K562 (cell line): ENCODE data around the gene SLC22A6. TPM values are rescaled to one million over a fixed set of nuclear protein-coding genes. Genes with fewer than 3 reads are reported as not detected.
A peak's percentile ranks its signal among the peaks of the same experiment; 100 is the strongest.

ENCODE experiments used
- ATAC-seq: fragments of 200-7000 bp; cut with Tn5 transposase; 3 replicates; pipeline ENCODE4 v1.9.1; 2020; ENCODE audit warnings: moderate library complexity
- BruUV-seq: library from RNA; stranded (reverse); fragments of 400-500 nt; replicated peaks from 2 replicates; lab custom pipeline; 2021; lab: Mats Ljungman, UMichigan
- CTCF ChIA-PET: fragments of 300-600 bp; formaldehyde crosslinking; extraction: SDS; loops from one replicate; lab custom pipeline; 2021; ENCODE audit warnings: low intra/inter-chr PET ratio; lab: Yijun Ruan, JAX
- POLR2A ChIA-PET: fragments of 300-600, 350-650 bp; sonication (Branson Sonifier 250); formaldehyde crosslinking; extraction: SDS; loops from one replicate; lab custom pipeline; 2021; ENCODE audit warnings: antibody characterized with exemption, inconsistent platforms; lab: Yijun Ruan, JAX
- DNase-seq, 4 experiments: peaks; one replicate each; pipeline versions ENCODE4 v3.0.0 to v3.0.0-alpha.2; 2011 to 2018; ENCODE audit warnings: low spot score in 3 of 4, mixed read lengths in 3 of 4; ENCODE audit errors: extremely low read depth in 1 of 4
- FAIRE-seq: peaks from 2 replicates; lab custom pipeline; 2011; peaks lifted over from hg19 to GRCh38; lab: Jason Lieb, UNC
- H2AFZ ChIP-seq: 2 replicates; pipeline ENCODE4 v1.6.0; 2011; ENCODE audit warnings: low read depth, low read length, control low read depth, inconsistent platforms
- H3K27ac ChIP-seq: fragments of 200-600 bp; 3 replicates; pipeline ENCODE4 v1.8.0; 2011; ENCODE audit warnings: low read depth, mild to moderate bottlenecking, control low read depth, inconsistent platforms, low read length, moderate library complexity, mixed read lengths; ENCODE audit errors: extremely low read depth
- H3K27me3 ChIP-seq, 2 experiments: fragments of 300-600 bp in 1 of 2; 2 replicates in 1 of 2; 3 replicates in 1 of 2; pipeline versions ENCODE4 v1.6.0 to v1.8.0; 2011; ENCODE audit warnings: inconsistent platforms in 2 of 2, low read length in 2 of 2, mild to moderate bottlenecking in 1 of 2, mixed read lengths in 1 of 2, moderate library complexity in 1 of 2; ENCODE audit not compliant: control insufficient read depth in 2 of 2, insufficient read depth in 2 of 2
- H3K36me3 ChIP-seq: fragments of 300-600 bp; 3 replicates; pipeline ENCODE4 v1.8.0; 2011; ENCODE audit warnings: mild to moderate bottlenecking, low read length, inconsistent platforms; ENCODE audit not compliant: control insufficient read depth, insufficient read depth
- H3K4me1 ChIP-seq, 2 experiments: fragments of 200-600 bp in 1 of 2; replicated peaks in 1 of 2; 2 replicates in 1 of 2; 3 replicates in 1 of 2; pipeline versions ENCODE4 v1.5.1 to v1.8.0; 2011; ENCODE audit warnings: inconsistent platforms in 2 of 2, low read length in 2 of 2, mild to moderate bottlenecking in 1 of 2, mixed read lengths in 1 of 2, moderate library complexity in 1 of 2; ENCODE audit not compliant: control insufficient read depth in 2 of 2, insufficient read depth in 2 of 2
- H3K4me2 ChIP-seq: 2 replicates; pipeline ENCODE4 v1.6.1; 2011; ENCODE audit warnings: low read length, control low read depth, inconsistent platforms, mixed read lengths; ENCODE audit not compliant: insufficient read depth
- H3K4me3 ChIP-seq: fragments of 200-600 bp; sonication (generic), shearing (Covaris generic); 2 replicates; pipeline ENCODE4 v1.5.1; 2016; ENCODE audit warnings: control low read depth, inconsistent platforms
- H3K79me2 ChIP-seq: fragments of 200-600 bp; 3 replicates; pipeline ENCODE4 v1.8.0; 2011; ENCODE audit warnings: low read length, inconsistent platforms; ENCODE audit not compliant: control insufficient read depth, insufficient read depth
- H3K9ac ChIP-seq, 2 experiments: 2 replicates each; pipeline versions ENCODE4 v1.6.0 to v1.6.1; 2011; ENCODE audit warnings: low read depth in 2 of 2, low read length in 2 of 2, control low read depth in 1 of 2, inconsistent platforms in 1 of 2, mild to moderate bottlenecking in 1 of 2, mixed read lengths in 1 of 2; ENCODE audit not compliant: insufficient read depth in 1 of 2
- H3K9me1 ChIP-seq: one replicate; pipeline ENCODE4 v1.6.0; 2011; ENCODE audit warnings: inconsistent platforms, mild to moderate bottlenecking, low read length, moderate library complexity; ENCODE audit not compliant: control insufficient read depth, insufficient read depth
- H3K9me3 ChIP-seq: replicated peaks from 2 replicates; pipeline ENCODE4 v1.5.1; 2011; ENCODE audit warnings: low read depth, low read length, inconsistent platforms; ENCODE audit not compliant: control insufficient read depth, insufficient read depth
- H4K20me1 ChIP-seq: replicated peaks from 2 replicates; pipeline ENCODE4 v1.6.1; 2011; ENCODE audit warnings: low read length, inconsistent platforms, mixed read lengths; ENCODE audit not compliant: control insufficient read depth, insufficient read depth
- CREM ChIP-seq: IDR thresholded peaks from 2 replicates; pipeline ENCODE4 v1.6.1; 2014; ENCODE audit warnings: antibody characterized with exemption, low read depth
- MYC ChIP-seq, 2 experiments: fragments of 250-450 bp in 1 of 2; sonication (Bioruptor Pico) in 1 of 2; IDR thresholded peaks; 2 replicates each; pipeline versions ENCODE4 v1.5.1 to v1.6.1; 2012 to 2021; ENCODE audit warnings: low read depth in 2 of 2, borderline replicate concordance in 1 of 2, improper control_type of control experiment in 1 of 2, low read length in 1 of 2, mild to moderate bottlenecking in 1 of 2, moderate library complexity in 1 of 2
- POLR2B ChIP-seq: fragments of 450-650 bp; IDR thresholded peaks from 2 replicates; pipeline ENCODE4 v1.6.1; 2018; ENCODE audit warnings: low read depth; ENCODE audit not compliant: partially characterized antibody
- PRDM10 ChIP-seq: fragments of 450-650 bp; IDR thresholded peaks from 2 replicates; pipeline ENCODE4 v1.6.1; 2018; ENCODE audit not compliant: partially characterized antibody
- RB1 ChIP-seq: fragments of 450-650 bp; IDR thresholded peaks from 2 replicates; pipeline ENCODE4 v1.6.1; 2017; ENCODE audit warnings: low read depth, mild to moderate bottlenecking
- SMC3 ChIP-seq: conservative IDR thresholded peaks from 2 replicates; pipeline ENCODE4 v1.6.1; 2011; ENCODE audit warnings: low read depth, low read length, improper control_type of control experiment; ENCODE audit not compliant: insufficient read depth
- SP1 ChIP-seq: sonication (generic); formaldehyde crosslinking; IDR thresholded peaks from 2 replicates; pipeline ENCODE4 v1.8.1; 2022; ENCODE audit warnings: mild to moderate bottlenecking, missing genetic modification reagents
- TARDBP ChIP-seq: fragments of 450-650 bp; IDR thresholded peaks from 2 replicates; pipeline ENCODE4 v1.6.1; 2016
- WGBS: fragments of 100-300 bp; shearing (Covaris generic); methylation state at CpG from one replicate; pipeline ENCODE4 v1.1.6; 2016; ENCODE audit warnings: low coverage, mixed read lengths; ENCODE audit not compliant: insufficient coverage; ENCODE audit errors: missing lambda C conversion rate; 5-methylcytosine and 5-hydroxymethylcytosine counted together
- in situ Hi-C: fragments of 300-500 bp; cut with MboI; formaldehyde crosslinking; loops from 4 replicates; pipeline ENCODE4 v1.15.0; 2018; ENCODE audit warnings: inconsistent platforms, mixed read lengths
- intact Hi-C: fragments of 100-400 bp; cut with micrococcal nuclease; formaldehyde crosslinking; loops from 2 replicates; pipeline ENCODE4 v1.14.2; 2022
- polyA plus RNA-seq, 8 experiments: library from polyadenylated mRNA; depleted of rRNA in 4 of 8; stranded (reverse) in 5 of 8; unstranded in 3 of 8; fragments of >200 nt; fragmentation: Nextera tagmentation in 2 of 8; fragmentation: Illumina TruSeq in 1 of 8; extraction: Ambion mirVana in 2 of 8; extraction: Trizol in 1 of 8; gene quantifications; 2 replicates each; pipeline versions ENCODE4 v1.2.1 to v1.2.3, GENCODE V29; 2011 to 2014; ENCODE audit warnings: inconsistent platforms in 1 of 8, missing spikeins in 1 of 8
- total RNA-seq, 7 experiments: library from RNA; depleted of rRNA in 6 of 7; stranded (reverse); fragments of >200 nt in 6 of 7; fragmentation: Illumina TruSeq in 2 of 7; extraction: Trizol in 2 of 7; gene quantifications; 2 replicates each; pipeline versions ENCODE4 v1.2.1 to v1.2.3, GENCODE V29; 2011 to 2021; ENCODE audit warnings: low replicate concordance in 1 of 7

SLC22A6 gene
- total and polyA plus RNA-seq, 9 of the 15 experiments (the other 6 are each of a cell fraction or from before 2014, with no cell fraction given): not detected

DNA sequence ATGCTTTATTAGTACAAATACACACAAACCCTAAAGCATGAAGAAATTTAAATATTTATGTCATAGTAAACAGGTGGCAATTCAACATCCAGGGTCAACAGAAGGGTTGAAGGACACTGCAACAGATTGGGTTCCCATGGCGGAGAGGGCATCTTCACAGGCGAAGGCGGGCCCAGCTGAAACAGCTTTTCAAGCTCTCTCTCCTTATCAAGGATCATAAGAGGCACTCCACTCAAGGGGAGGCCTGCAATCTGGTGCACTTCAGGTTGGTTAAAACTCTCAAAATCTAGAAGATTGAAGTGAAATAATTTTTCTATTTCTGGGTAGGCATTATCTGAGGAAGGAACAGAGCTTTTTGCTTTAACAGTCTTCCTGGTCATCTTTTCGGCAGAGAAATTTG is 47.7 kb upstream of the SLC22A6 start:
- Histone ChIP-seq H3K9me1 (no peaks in the 10 kb centered on the region), H3K36me3 (no peaks in the 10 kb centered on the region), H3K4me1 (no peaks in the 10 kb centered on the region), H4K20me1 (peaks cover 4% of the 10 kb centered on the region; the same call in 1 of the 2 replicates), H3K27me3 (peaks cover 5 to 7% of the 10 kb centered on the region in 2 experiments; a peak in 4 of 5 replicates), H3K9ac (no peak overlapping the region), H2AFZ (no peak overlapping the region), H3K9me3 (no peaks in the 10 kb centered on the region; the same call in 1 of the 2 replicates), H3K79me2 (no peaks in the 10 kb centered on the region), H3K4me3 (no peak overlapping the region), H3K27ac (no peak overlapping the region), H3K4me2 (no peak overlapping the region)
- WGBS: 0% methylated on average over 4 of the region's 4 CpGs
- CTCF ChIA-PET: no interaction called here
- ATAC-seq (no peak), DNase-seq (no peak), FAIRE-seq (no peak)
- no TSS peak for BruUV-seq
- intact Hi-C loops (no loop called here), in situ Hi-C loops (loop anchor here (5.0 kb wide), 1 partner anchor 170 kb away; no protein-coding TSS in a partner anchor)
- no peak for TF ChIP-seq CREM
- POLR2A ChIA-PET: interaction anchor here (0.7 kb wide), 1 partner anchor 9 kb away, joined by 3 read pairs; no protein-coding TSS in a partner anchor

GRCh38 chr11:63023841-63024648 is 39.3 kb upstream of the SLC22A6 start:
- in situ Hi-C loops: loop anchor here (5.0 to 25.0 kb wide), 2 partner anchors 117 to 637 kb away; no protein-coding TSS in a partner anchor
- Histone ChIP-seq H3K9ac (no peak overlapping the region), H4K20me1 (peaks cover 4% of the 10 kb centered on the region; the same call in 1 of the 2 replicates), H3K4me3 (no peak overlapping the region), H3K27me3 (peaks cover 3 to 45% of the 10 kb centered on the region in 2 experiments; a peak in 3 of 5 replicates), H2AFZ (no peak overlapping the region), H3K27ac (no peak overlapping the region), H3K4me2 (peak overlapping the region; percentile 19; the same call in 1 of the 2 replicates), H3K4me1 (peaks cover 0 to 8% of the 10 kb centered on the region in 2 experiments; a peak in 2 of 5 replicates), H3K36me3 (no peaks in the 10 kb centered on the region), H3K9me3 (no peaks in the 10 kb centered on the region), H3K79me2 (no peaks in the 10 kb centered on the region), H3K9me1 (no peaks in the 10 kb centered on the region)
- peak; percentile 96 for FAIRE-seq
- ATAC-seq: peak; percentile 94
- WGBS: 5% methylated on average over 19 of the region's 19 CpGs
- ChIA-PET POLR2A (interaction anchor here (0.7 to 4.0 kb wide), 4 partner anchors 8 to 134 kb away, joined by 3 to 14 read pairs (median 3); no protein-coding TSS in a partner anchor), CTCF (interaction anchor here (0.6 to 3.9 kb wide), 9 partner anchors 54 to 810 kb away, joined by 3 to 60 read pairs (median 3); partner anchors contain the start of gene TMEM179B)
- intact Hi-C loops: loop anchor here (1.0 to 5.0 kb wide), 3 partner anchors 118 to 642 kb away; partner anchors contain the start of gene TMEM179B
- DNase-seq: peak; percentile 80 to 83 (median 82)
- BruUV-seq: no TSS peak
- 0 out of 2 replicates have a peak, but pooled peaks have one; percentile 2 for TF ChIP-seq MYC (IDR thresholded peaks at IDR 0.05; ENCODE audit: low read depth, low read length)
- TF ChIP-seq MYC (CRISPR knock-in tag; IDR thresholded peaks at IDR 0.05; ENCODE audit: borderline replicate concordance, low read depth): no peak
- TF ChIP-seq SMC3: peak; percentile 99
- TF ChIP-seq PRDM10: peak; percentile 59
- no peak for TF ChIP-seq POLR2B
- peak; percentile 82 for TF ChIP-seq RB1
- TF ChIP-seq SP1 (CRISPR knock-in tag): no peak
- TF ChIP-seq TARDBP: no peak
